Measurements from ENCODE around the gene GSG1L. TPM values are rescaled to one million over a fixed set of nuclear protein-coding genes. Genes with fewer than 3 reads are reported as not detected.
"Not testable (repeated sequence)": the region's sequence is repeated elsewhere in the genome, so short reads cannot be mapped to it uniquely, and the experiment has no call there.

GSG1L gene
- total RNA-seq, 3 donors from 2014 or later, result not detected

GRCh38 chr16:27890006-27890405 is 173.5 kb downstream of the GSG1L start:
- Histone ChIP-seq H3K27me3 (peaks cover 0 to 22% of the 10 kb centered on the region in 2 donors), H3K4me1 (no peaks in the 10 kb centered on the region), H3K9me3 (no peaks in the 10 kb centered on the region), H3K36me3 (no peaks in the 10 kb centered on the region), H3K4me3 (no peak overlapping the region), H3K27ac (no peak overlapping the region)
- no peak for DNase-seq (ENCODE audit: low spot score in 2 of 2)
- intact Hi-C loops (cut with DNase I; ENCODE audit: low total_unique reads), result loop anchor here (10.0 kb wide), 1 partner anchor 105 kb away; no protein-coding TSS in a partner anchor
- TF ChIP-seq POLR2AphosphoS5 (IDR thresholded peaks at IDR 0.05), result no peak
- no peak for TF ChIP-seq POLR2A (IDR thresholded peaks at IDR 0.05)
- no peak for TF ChIP-seq CTCF (IDR thresholded peaks at IDR 0.05)

DNA sequence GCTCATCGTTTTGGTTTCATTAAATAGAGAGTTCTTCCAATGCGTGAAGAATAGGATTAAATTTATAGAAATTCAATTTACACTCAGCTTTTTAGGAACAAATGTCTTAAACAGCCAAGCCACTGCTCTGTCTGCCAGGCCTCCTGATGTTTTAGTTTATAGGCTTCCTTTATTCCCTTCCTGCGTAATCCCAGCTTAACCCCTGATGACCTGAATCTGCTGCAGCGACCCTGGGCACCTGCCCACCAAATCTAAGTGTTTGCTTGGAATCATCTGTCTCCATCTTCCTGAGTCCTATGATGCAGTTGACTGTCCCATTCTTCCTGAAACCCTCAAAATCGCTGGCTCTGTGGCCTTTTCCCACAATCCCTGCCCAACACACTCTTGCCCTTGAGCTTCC is 179.9 kb downstream of the GSG1L start:
- no peaks in the 10 kb centered on the region for H3K36me3 ChIP-seq
- intact Hi-C loops (cut with DNase I; ENCODE audit: low total_unique reads), result no loop called here
- no peak for TF ChIP-seq POLR2AphosphoS5 (IDR thresholded peaks at IDR 0.05)
- no peaks in the 10 kb centered on the region for H3K9me3 ChIP-seq
- peaks cover 0 to 8% of the 10 kb centered on the region in 2 donors for H3K27me3 ChIP-seq
- no peaks in the 10 kb centered on the region for H3K4me1 ChIP-seq
- no peak overlapping the region for H3K27ac ChIP-seq
- H3K4me3 ChIP-seq, result no peak overlapping the region
- no peak for DNase-seq (ENCODE audit: low spot score in 2 of 2)

- Histone ChIP-seq H3K27ac (no peak overlapping the region), H3K27me3 (no peaks in the 10 kb centered on the region), H3K4me1 (no peaks in the 10 kb centered on the region), H3K4me3 (no peak overlapping the region), H3K9me3 (peaks cover 2 to 5% of the 10 kb centered on the region in 2 donors), H3K36me3 (no peaks in the 10 kb centered on the region)
- intact Hi-C loops (cut with DNase I; ENCODE audit: low total_unique reads), result no loop called here
- no peak for TF ChIP-seq POLR2A (IDR thresholded peaks at IDR 0.05)
- no peak for TF ChIP-seq POLR2AphosphoS5 (IDR thresholded peaks at IDR 0.05)
- TF ChIP-seq CTCF (IDR thresholded peaks at IDR 0.05), result no peak
- no peak for DNase-seq (ENCODE audit: low spot score in 2 of 2)
Observed at GRCh38 chr16:27880287-27880686, 183.2 kb downstream of the GSG1L start.

GRCh38 chr16:27879601-27880247 is 183.8 kb downstream of the GSG1L start:
- Histone ChIP-seq H3K36me3 (no peaks in the 10 kb centered on the region), H3K27ac (no peak overlapping the region), H3K27me3 (no peaks in the 10 kb centered on the region), H3K4me1 (no peaks in the 10 kb centered on the region), H3K4me3 (no peak overlapping the region), H3K9me3 (peaks cover 7 to 11% of the 10 kb centered on the region in 2 donors)
- DNase-seq (ENCODE audit: low spot score in 2 of 2), result no peak
- TF ChIP-seq CTCF (IDR thresholded peaks at IDR 0.05) (no peak), POLR2AphosphoS5 (IDR thresholded peaks at IDR 0.05) (no peak), POLR2A (IDR thresholded peaks at IDR 0.05) (no peak)
- intact Hi-C loops (cut with DNase I; ENCODE audit: low total_unique reads), result no loop called here

- intact Hi-C loops (cut with DNase I; ENCODE audit: low total_unique reads); H3K27ac ChIP-seq; H3K4me1 ChIP-seq; DNase-seq (ENCODE audit: low spot score in 2 of 2); H3K4me3 ChIP-seq; H3K36me3 ChIP-seq; H3K27me3 ChIP-seq: not testable (repeated sequence)
- peaks cover 15 to 23% of the 10 kb centered on the region in 2 donors for H3K9me3 ChIP-seq
Observed at GRCh38 chr16:27872627-27873026, 190.9 kb downstream of the GSG1L start.

GRCh38 chr16:27870116-27870798 is 193.3 kb downstream of the GSG1L start:
- no peak overlapping the region for H3K27ac ChIP-seq
- DNase-seq (ENCODE audit: low spot score in 2 of 2), result no peak
- H3K4me3 ChIP-seq, result no peak overlapping the region
- TF ChIP-seq POLR2AphosphoS5 (IDR thresholded peaks at IDR 0.05), result no peak
- no peak for TF ChIP-seq CTCF (IDR thresholded peaks at IDR 0.05)
- TF ChIP-seq POLR2A (IDR thresholded peaks at IDR 0.05), result no peak
- H3K9me3 ChIP-seq, result peaks cover 18 to 35% of the 10 kb centered on the region in 2 donors
- H3K4me1 ChIP-seq, result no peaks in the 10 kb centered on the region
- no peaks in the 10 kb centered on the region for H3K27me3 ChIP-seq
- H3K36me3 ChIP-seq, result no peaks in the 10 kb centered on the region
- intact Hi-C loops (cut with DNase I; ENCODE audit: low total_unique reads), result no loop called here
